Gastrocnemius medialis (tissue), 4 donors: ENCODE results near the gene GPHA2.

ENCODE experiments used
- CTCF ChIP-seq, 5 experiments: fragments of 450-650 bp in 3 of 5; fragments of 200-600 bp in 2 of 5; sonication (generic) in 2 of 5; IDR thresholded peaks in 4 of 5; conservative IDR thresholded peaks in 1 of 5; 1 replicate in 4 of 5; 2 replicates in 1 of 5; pipeline ENCODE4 v1.5.1; 2016 to 2019; ENCODE audit warnings: antibody characterized with exemption in 5 of 5, mild to moderate bottlenecking in 3 of 5, moderate library complexity in 3 of 5
- POLR2A ChIP-seq, 2 donors: fragments of 450-650 bp; IDR thresholded peaks; one replicate each; pipeline ENCODE4 v1.6.1; 2017; ENCODE audit warnings: antibody characterized with exemption in 2 of 2, mild to moderate bottlenecking in 2 of 2, moderate library complexity in 2 of 2

- TF ChIP-seq CTCF (IDR thresholded peaks at IDR 0.05 in 4 of 5, conservative IDR thresholded peaks at IDR 0.05 in 1 of 5) (no peak), POLR2A (IDR thresholded peaks at IDR 0.05) (no peak)
These were observed 3.4 kb downstream of the GPHA2 start for GRCh38 chr11:64932324-64932723.
